Neural crest cell (in vitro differentiated cells): ENCODE data around the gene OR10G8. TPM values are rescaled to one million over a fixed set of nuclear protein-coding genes. Genes with fewer than 3 reads are reported as not detected.

Experiments
- DNase-seq: peaks from one replicate; pipeline ENCODE4 v3.0.0; 2021; ENCODE audit warnings: low read depth, mixed read lengths, low spot score
- H3K27ac Mint-ChIP-seq: one replicate; pipeline ENCODE4 v1.8.0; 2021; ENCODE audit warnings: mild to moderate bottlenecking, mixed read lengths; ENCODE audit not compliant: unreplicated experiment
- H3K27me3 Mint-ChIP-seq: 2 replicates; pipeline ENCODE4 v1.8.0; 2021; ENCODE audit warnings: low read depth, mild to moderate bottlenecking, mixed read lengths
- H3K36me3 Mint-ChIP-seq: 2 replicates; pipeline ENCODE4 v1.8.0; 2021; ENCODE audit warnings: low read depth, mild to moderate bottlenecking, mixed read lengths
- H3K4me1 Mint-ChIP-seq: 2 replicates; pipeline ENCODE4 v1.8.0; 2021; ENCODE audit warnings: mixed read lengths
- H3K4me3 Mint-ChIP-seq: one replicate; pipeline ENCODE4 v1.8.0; 2021; ENCODE audit warnings: mild to moderate bottlenecking, mixed read lengths
- H3K9me3 Mint-ChIP-seq: 2 replicates; pipeline ENCODE4 v1.8.0; 2021; ENCODE audit warnings: mixed read lengths
- total RNA-seq: library from RNA; stranded (reverse); gene quantifications from 2 replicates; pipeline ENCODE4 v1.2.1, GENCODE V29; 2021
- TF ChIP-seq, protein P1 (sequence below): fragments of 200-600 bp; sonication (generic); conservative IDR thresholded peaks from 2 replicates; pipeline ENCODE4 v1.5.0; 2021; ENCODE audit warnings: antibody characterized with exemption, mild to moderate bottlenecking

OR10G8 gene
- total RNA-seq, 1 donor from 2014 or later = not detected

GRCh38 chr11:124036666-124037065 lies 10.1 kb downstream of the OR10G8 start:
- Mint-ChIP-seq H3K36me3 (no peaks in the 10 kb centered on the region), H3K4me3 (no peak overlapping the region), H3K27ac (no peak overlapping the region), H3K27me3 (no peaks in the 10 kb centered on the region), H3K4me1 (no peaks in the 10 kb centered on the region), H3K9me3 (no peaks in the 10 kb centered on the region)
- TF ChIP-seq, protein P1, sequence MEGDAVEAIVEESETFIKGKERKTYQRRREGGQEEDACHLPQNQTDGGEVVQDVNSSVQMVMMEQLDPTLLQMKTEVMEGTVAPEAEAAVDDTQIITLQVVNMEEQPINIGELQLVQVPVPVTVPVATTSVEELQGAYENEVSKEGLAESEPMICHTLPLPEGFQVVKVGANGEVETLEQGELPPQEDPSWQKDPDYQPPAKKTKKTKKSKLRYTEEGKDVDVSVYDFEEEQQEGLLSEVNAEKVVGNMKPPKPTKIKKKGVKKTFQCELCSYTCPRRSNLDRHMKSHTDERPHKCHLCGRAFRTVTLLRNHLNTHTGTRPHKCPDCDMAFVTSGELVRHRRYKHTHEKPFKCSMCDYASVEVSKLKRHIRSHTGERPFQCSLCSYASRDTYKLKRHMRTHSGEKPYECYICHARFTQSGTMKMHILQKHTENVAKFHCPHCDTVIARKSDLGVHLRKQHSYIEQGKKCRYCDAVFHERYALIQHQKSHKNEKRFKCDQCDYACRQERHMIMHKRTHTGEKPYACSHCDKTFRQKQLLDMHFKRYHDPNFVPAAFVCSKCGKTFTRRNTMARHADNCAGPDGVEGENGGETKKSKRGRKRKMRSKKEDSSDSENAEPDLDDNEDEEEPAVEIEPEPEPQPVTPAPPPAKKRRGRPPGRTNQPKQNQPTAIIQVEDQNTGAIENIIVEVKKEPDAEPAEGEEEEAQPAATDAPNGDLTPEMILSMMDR = no peak
- no peak for DNase-seq

GRCh38 chr11:124039557-124039956 lies 13.0 kb downstream of the OR10G8 start:
- Mint-ChIP-seq H3K27ac (no peak overlapping the region), H3K9me3 (no peaks in the 10 kb centered on the region), H3K4me3 (no peak overlapping the region), H3K36me3 (no peaks in the 10 kb centered on the region), H3K4me1 (no peaks in the 10 kb centered on the region), H3K27me3 (no peaks in the 10 kb centered on the region)
- DNase-seq = no peak
- TF ChIP-seq, protein P1 = no peak

- no peak within 1 kb of the TSS for H3K4me3 Mint-ChIP-seq
Observed at GRCh38 chr11:124041254-124041653, 14.7 kb downstream of the OR10G8 start, which contains the start of gene OR10G7. Gene OR10G7, minus strand, starts transcription at chr11:124041325. Its CDS starts 2,324 bp downstream, at chr11:124039001.

DNA sequence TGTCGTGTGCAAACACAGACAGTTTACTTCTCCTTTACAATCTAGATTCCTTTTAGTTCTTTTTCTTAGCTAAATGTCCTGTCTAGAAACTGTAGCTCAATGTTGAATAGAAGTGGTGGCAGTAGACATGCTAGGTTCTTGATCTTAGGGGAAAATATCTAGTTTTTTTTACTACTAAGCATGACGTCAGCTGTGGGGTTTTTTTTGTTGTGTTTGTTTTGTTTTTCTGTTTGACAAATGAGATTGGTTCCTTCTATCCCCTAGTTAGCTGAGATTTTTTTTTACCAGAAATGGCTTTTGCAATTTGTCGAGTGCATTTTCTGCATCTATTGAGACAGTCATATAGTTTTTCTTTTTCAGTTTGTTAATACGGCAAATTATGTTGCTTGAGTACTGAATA lies 16.8 kb downstream of the OR10G8 start:
- no peak for DNase-seq
- H3K27me3 Mint-ChIP-seq = no peaks in the 10 kb centered on the region
- TF ChIP-seq, protein P1 = no peak
- H3K36me3 Mint-ChIP-seq = no peaks in the 10 kb centered on the region
- no peaks in the 10 kb centered on the region for H3K9me3 Mint-ChIP-seq
- H3K4me1 Mint-ChIP-seq = no peaks in the 10 kb centered on the region
- H3K4me3 Mint-ChIP-seq = no peak overlapping the region
- peak overlapping the region; percentile 5 for H3K27ac Mint-ChIP-seq

More at GRCh38 chr11:124041254-124041653, 14.7 kb downstream of the OR10G8 start, which contains the start of gene OR10G7:
- DNase-seq = no peak
- Mint-ChIP-seq H3K27ac (no peak within 1 kb of the TSS), H3K27me3 (no peaks in the 10 kb centered on the region), H3K36me3 (no peaks in the 10 kb centered on the region), H3K4me1 (no peaks in the 10 kb centered on the region), H3K9me3 (no peaks in the 10 kb centered on the region)
- TF ChIP-seq, protein P1 = no peak

GRCh38 chr11:124050748-124051147 lies 24.1 kb downstream of the OR10G8 start:
- no peak overlapping the region for H3K4me3 Mint-ChIP-seq
- no peak for DNase-seq
- no peaks in the 10 kb centered on the region for H3K27me3 Mint-ChIP-seq
- TF ChIP-seq, protein P1 = no peak
- no peak overlapping the region for H3K27ac Mint-ChIP-seq
- no peaks in the 10 kb centered on the region for H3K4me1 Mint-ChIP-seq
- no peaks in the 10 kb centered on the region for H3K36me3 Mint-ChIP-seq
- no peaks in the 10 kb centered on the region for H3K9me3 Mint-ChIP-seq

- TF ChIP-seq, protein P1 = no peak
- Mint-ChIP-seq H3K27me3 (no peaks in the 10 kb centered on the region), H3K36me3 (no peaks in the 10 kb centered on the region), H3K27ac (no peak overlapping the region), H3K4me3 (no peak overlapping the region), H3K9me3 (no peaks in the 10 kb centered on the region), H3K4me1 (no peaks in the 10 kb centered on the region)
- no peak for DNase-seq
Observed at GRCh38 chr11:124052966-124053365, 26.4 kb downstream of the OR10G8 start.
